Duodenal mucosa (tissue), 2 donors: ENCODE measurements around the gene GSTA4.
"Not testable (repeated sequence)": the region's sequence is repeated elsewhere in the genome, so short reads cannot be mapped to it uniquely, and the experiment has no call there.

Source experiments
- H3K27ac ChIP-seq: one replicate; pipeline ENCODE4 v1.7.0; 2013; ENCODE audit warnings: low read depth, low read length
- H3K27me3 ChIP-seq, 2 donors: one replicate each; pipeline ENCODE4 v1.7.0; 2013; ENCODE audit warnings: low read length in 2 of 2, control low read depth in 1 of 2; ENCODE audit not compliant: insufficient read depth in 2 of 2, control insufficient read depth in 1 of 2
- H3K36me3 ChIP-seq, 2 donors: one replicate each; pipeline ENCODE4 v1.7.0; 2013; ENCODE audit warnings: low read length in 2 of 2, control low read depth in 1 of 2; ENCODE audit not compliant: insufficient read depth in 2 of 2, control insufficient read depth in 1 of 2
- H3K4me1 ChIP-seq, 2 donors: one replicate each; pipeline ENCODE4 v1.7.0; 2013; ENCODE audit warnings: low read length in 2 of 2, control low read depth in 1 of 2; ENCODE audit not compliant: insufficient read depth in 2 of 2, control insufficient read depth in 1 of 2
- H3K4me3 ChIP-seq, 2 donors: one replicate each; pipeline ENCODE4 v1.7.0; 2013; ENCODE audit warnings: low read length in 2 of 2, low read depth in 1 of 2
- H3K9ac ChIP-seq, 2 donors: one replicate each; pipeline ENCODE4 v1.7.0; 2013; ENCODE audit warnings: low read length in 2 of 2, low read depth in 1 of 2
- H3K9me3 ChIP-seq, 2 donors: one replicate each; pipeline ENCODE4 v1.7.0; 2013; ENCODE audit warnings: low read length in 2 of 2, control low read depth in 1 of 2; ENCODE audit not compliant: control insufficient read depth in 1 of 2

The GSTA4 gene

DNA sequence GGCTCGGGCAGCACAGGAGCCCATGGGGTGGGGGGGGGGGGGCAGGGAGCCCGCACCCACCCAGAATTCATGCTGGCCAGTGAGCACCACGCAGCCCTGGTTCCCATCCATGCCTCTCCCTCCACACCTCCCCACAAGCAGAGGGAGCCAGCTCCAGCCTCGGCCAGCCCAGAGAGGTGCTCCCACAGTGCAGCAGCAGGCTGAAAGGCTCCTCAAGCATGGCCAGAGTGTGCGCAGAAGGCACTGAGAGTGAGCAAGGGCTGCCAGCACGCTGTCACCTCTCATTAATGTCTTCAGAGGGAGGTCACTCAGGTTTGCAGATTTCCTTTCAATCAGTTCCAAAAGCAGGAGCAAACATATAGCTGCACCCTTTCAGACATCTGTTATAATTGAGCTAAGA lies 32.4 kb downstream of the GSTA4 start:
- Histone ChIP-seq H3K27me3 (no peaks in the 10 kb centered on the region), H3K9me3 (no peaks in the 10 kb centered on the region), H3K36me3 (no peaks in the 10 kb centered on the region), H3K27ac (no peak overlapping the region), H3K4me1 (no peaks in the 10 kb centered on the region), H3K4me3 (no peak overlapping the region), H3K9ac (no peak overlapping the region)

DNA sequence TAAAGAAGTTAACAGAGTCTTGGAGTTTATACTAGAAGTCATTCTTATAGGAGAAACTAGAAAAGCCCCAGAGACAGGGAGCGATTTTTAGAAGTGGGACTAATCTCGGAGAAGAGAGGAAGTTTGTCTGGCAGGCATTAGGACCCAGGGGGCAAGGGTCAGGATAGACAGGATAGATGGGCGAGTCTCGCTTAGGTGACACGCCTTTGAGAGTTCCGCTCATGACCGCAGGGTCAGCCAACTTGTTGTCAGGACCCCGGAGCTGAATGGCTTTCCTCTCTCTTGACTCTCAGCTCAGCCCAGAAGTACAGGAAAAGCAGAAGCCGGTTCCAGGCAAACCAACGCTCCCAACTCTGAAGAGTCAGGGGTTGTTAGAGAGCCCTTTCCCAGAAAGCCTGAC lies 34.1 kb downstream of the GSTA4 start:
- H3K36me3 ChIP-seq, H3K9me3 ChIP-seq, H3K27me3 ChIP-seq, H3K4me1 ChIP-seq, H3K9ac ChIP-seq, H3K27ac ChIP-seq, H3K4me3 ChIP-seq: not testable (repeated sequence)

GRCh38 chr6:52960211-52960610 lies 34.9 kb downstream of the GSTA4 start:
- H3K9ac ChIP-seq, H3K27me3 ChIP-seq, H3K4me3 ChIP-seq, H3K4me1 ChIP-seq, H3K9me3 ChIP-seq, H3K27ac ChIP-seq, H3K36me3 ChIP-seq: not testable (repeated sequence)

GRCh38 chr6:52958546-52959255 lies 36.4 kb downstream of the GSTA4 start:
- no peak overlapping the region for H3K27ac ChIP-seq
- H3K36me3 ChIP-seq: no peaks in the 10 kb centered on the region

GRCh38 chr6:52955871-52956270 lies 39.2 kb downstream of the GSTA4 start:
- H3K9me3 ChIP-seq: no peaks in the 10 kb centered on the region
- H3K4me3 ChIP-seq: no peak overlapping the region
- no peak overlapping the region for H3K27ac ChIP-seq
- H3K9ac ChIP-seq: no peak overlapping the region
- no peaks in the 10 kb centered on the region for H3K36me3 ChIP-seq
- no peaks in the 10 kb centered on the region for H3K27me3 ChIP-seq
- no peaks in the 10 kb centered on the region for H3K4me1 ChIP-seq

More at GRCh38 chr6:52958546-52959255, 36.4 kb downstream of the GSTA4 start:
- no peaks in the 10 kb centered on the region for H3K27me3 ChIP-seq
- H3K9ac ChIP-seq: no peak overlapping the region
- no peaks in the 10 kb centered on the region for H3K9me3 ChIP-seq
- H3K4me3 ChIP-seq: no peak overlapping the region
- no peaks in the 10 kb centered on the region for H3K4me1 ChIP-seq

DNA sequence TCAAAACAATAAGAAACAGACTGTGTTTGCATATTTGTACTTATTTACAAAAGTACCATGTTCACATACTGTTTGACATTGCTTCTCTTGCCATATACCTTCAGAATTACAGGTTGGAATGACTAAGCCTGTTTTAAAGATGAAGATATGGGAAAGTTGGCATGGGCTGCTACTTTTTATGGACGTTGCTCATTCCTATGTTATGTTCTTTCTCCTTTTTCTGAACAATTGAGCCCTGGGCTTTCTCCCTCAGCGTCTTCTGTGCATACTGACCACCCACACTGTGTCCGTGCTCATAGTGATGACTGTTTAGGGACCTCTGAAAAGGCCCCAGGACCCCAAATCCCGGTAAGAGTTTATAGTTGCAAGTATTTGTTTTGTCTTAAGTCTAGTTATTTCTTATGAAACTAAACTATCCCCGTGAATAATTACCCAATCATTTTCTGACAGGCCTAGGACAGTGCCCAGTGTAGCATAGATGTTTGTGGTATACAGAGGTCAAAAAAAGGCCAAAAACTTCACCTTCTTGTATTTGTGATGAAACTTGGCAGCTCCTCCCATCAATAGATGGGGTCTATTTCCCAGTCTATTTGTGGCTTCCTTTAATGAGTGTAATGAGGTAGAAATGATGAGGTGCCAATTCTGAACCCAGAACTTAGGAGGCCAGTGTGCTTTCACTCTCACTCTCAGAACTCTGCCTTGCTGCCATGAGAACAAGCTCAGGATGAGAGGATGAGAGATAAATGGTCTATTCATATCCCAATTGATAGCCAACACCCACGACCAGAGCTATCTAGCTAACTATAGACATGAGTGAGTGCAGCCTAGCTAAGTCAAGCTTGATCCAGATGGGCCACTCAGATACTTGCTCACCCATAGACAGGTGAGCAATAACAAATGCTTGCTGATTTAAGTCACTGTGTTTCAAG lies 40.9 kb downstream of the GSTA4 start:
- Histone ChIP-seq H3K9ac (no peak overlapping the region), H3K9me3 (no peaks in the 10 kb centered on the region), H3K4me1 (no peaks in the 10 kb centered on the region)

DNA sequence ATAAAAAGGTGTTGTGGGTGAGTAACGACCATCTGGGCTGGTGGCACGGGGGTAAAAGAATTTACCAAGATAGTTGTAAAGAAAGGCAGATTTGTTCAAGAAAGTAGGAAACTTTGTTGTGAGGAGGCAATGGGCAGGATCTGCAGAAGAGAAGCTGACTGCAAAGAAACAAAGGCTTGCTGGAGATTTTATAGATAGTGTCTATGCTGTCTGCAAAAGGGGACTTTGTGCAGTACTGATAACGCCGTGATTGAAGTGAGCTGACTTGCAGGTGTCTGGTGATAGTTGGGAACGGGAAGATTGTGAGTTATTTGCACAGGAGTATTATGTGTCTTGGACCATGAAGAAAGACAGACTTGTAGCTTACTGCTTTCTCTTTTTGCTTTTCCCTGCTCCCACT lies 48.8 kb downstream of the GSTA4 start:
- H3K9me3 ChIP-seq: no peaks in the 10 kb centered on the region
- no peaks in the 10 kb centered on the region for H3K36me3 ChIP-seq
- H3K9ac ChIP-seq: no peak overlapping the region
- H3K4me3 ChIP-seq: no peak overlapping the region
- no peak overlapping the region for H3K27ac ChIP-seq
- H3K27me3 ChIP-seq: no peaks in the 10 kb centered on the region
- H3K4me1 ChIP-seq: no peaks in the 10 kb centered on the region

More for the DNA sequence above, 40.9 kb downstream of the GSTA4 start:
- H3K27ac ChIP-seq: no peak overlapping the region
- H3K27me3 ChIP-seq: no peaks in the 10 kb centered on the region
- no peak overlapping the region for H3K4me3 ChIP-seq
- H3K36me3 ChIP-seq: no peaks in the 10 kb centered on the region

DNA sequence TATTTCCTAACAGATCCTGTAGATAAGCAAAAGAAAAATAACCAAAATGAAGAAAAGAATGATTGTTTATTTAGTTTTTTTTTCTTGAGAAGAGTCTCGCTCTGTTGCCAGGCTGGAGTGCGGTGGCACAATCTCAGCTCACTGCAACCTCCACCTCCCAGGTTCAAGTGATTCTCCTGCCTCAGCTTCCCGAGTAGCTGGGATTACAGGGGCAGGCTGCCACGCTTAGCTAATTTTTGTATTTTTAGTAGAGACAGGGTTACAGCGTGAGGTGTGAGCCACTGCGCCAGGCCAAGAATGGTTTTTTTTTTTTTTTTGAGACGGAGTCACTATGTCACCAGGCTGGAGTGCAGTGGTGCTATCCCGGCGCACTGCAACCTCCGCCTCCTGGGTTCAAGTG lies 52.3 kb downstream of the GSTA4 start:
- H3K9me3 ChIP-seq, H3K4me1 ChIP-seq, H3K27ac ChIP-seq, H3K9ac ChIP-seq, H3K4me3 ChIP-seq, H3K27me3 ChIP-seq, H3K36me3 ChIP-seq: not testable (repeated sequence)

GRCh38 chr6:52942221-52942620 lies 52.9 kb downstream of the GSTA4 start:
- Histone ChIP-seq H3K27ac (no peak overlapping the region), H3K9ac (no peak overlapping the region), H3K27me3 (no peaks in the 10 kb centered on the region), H3K36me3 (no peaks in the 10 kb centered on the region), H3K4me1 (no peaks in the 10 kb centered on the region), H3K4me3 (no peak overlapping the region), H3K9me3 (no peaks in the 10 kb centered on the region)

GRCh38 chr6:52937908-52938307 lies 57.2 kb downstream of the GSTA4 start:
- Histone ChIP-seq H3K27me3 (no peaks in the 10 kb centered on the region), H3K9ac (no peak overlapping the region), H3K4me1 (no peaks in the 10 kb centered on the region), H3K27ac (no peak overlapping the region), H3K36me3 (no peaks in the 10 kb centered on the region), H3K4me3 (no peak overlapping the region), H3K9me3 (no peaks in the 10 kb centered on the region)
